HPDE6-E6E7 (cell line): Measurements from ENCODE around the gene EIF4H.
"Not testable (repeated sequence)": the region's sequence is repeated elsewhere in the genome, so short reads cannot be mapped to it uniquely, and the experiment has no call there.

ENCODE experiments used
- DNase-seq: peaks from one replicate; pipeline ENCODE4 v3.0.0; 2011; ENCODE audit warnings: missing footprints; ENCODE audit errors: extremely low spot score

Gene EIF4H

GRCh38 chr7:74175340-74175739, 1.2 kb downstream of the EIF4H start:
- no peak for DNase-seq

GRCh38 chr7:74176555-74176954, 2.4 kb downstream of the EIF4H start:
- no peak for DNase-seq

GRCh38 chr7:74178632-74179031, 4.5 kb downstream of the EIF4H start:
- DNase-seq, result no peak

DNA sequence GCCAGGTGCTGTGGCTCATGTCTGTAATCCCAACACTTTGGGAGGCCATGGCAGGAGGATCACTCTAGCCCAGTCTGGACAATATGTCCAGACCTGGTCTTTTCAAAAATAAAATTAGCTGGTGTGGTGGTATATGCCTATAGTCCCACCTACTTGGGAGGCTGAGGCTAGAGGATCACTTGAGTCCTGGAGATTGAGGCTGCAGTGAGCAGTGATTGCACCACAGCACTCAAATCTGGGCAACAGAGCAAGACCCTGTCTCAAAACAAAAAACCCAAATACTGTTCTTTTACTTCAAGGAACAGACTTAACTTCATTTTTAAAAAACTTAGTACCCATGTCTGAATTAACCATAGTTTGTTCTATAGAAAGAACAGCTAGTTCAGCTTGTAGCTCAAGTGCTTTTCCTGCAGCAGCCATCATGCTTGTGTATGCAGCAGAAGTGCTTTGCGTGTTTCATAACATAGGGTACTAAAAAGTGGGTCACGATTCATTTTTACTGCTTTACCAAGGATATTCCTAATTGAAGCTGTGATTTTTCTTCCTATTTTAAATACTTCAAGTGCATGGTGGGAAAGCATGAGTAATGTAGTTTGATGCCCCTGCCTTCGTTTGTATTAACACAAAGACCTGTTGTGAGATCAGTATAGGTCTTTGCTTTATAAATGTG, 5.9 kb downstream of the EIF4H start:
- DNase-seq, result no peak

- DNase-seq, result no peak
These were observed 6.7 kb downstream of the EIF4H start for GRCh38 chr7:74180866-74181265.

DNA sequence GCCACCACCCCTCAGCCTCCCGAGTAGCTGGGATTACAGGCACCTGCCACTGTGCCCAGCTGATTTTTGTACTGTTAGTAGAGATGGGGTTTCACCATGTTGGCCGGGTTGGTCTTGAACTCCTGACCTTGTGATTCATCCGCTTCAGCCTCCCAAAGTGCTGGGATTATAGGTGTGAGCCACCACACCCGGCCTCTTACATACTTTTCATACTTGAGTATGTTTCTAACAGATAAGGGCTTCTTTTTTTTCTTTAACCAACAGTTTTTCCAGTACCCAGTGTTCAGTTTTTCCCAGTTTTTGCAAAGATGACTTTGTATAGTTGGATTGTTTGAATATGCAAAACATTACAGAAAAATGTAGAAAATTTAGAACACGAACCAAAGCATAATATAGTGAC, 7.7 kb downstream of the EIF4H start:
- DNase-seq, result no peak

- no peak for DNase-seq
These were observed 8.4 kb downstream of the EIF4H start for GRCh38 chr7:74182453-74183090.

- no peak for DNase-seq
These were observed 9.0 kb downstream of the EIF4H start for GRCh38 chr7:74183142-74183541.

GRCh38 chr7:74183653-74184450, 9.7 kb downstream of the EIF4H start:
- no peak for DNase-seq

GRCh38 chr7:74185016-74185415, 10.9 kb downstream of the EIF4H start:
- no peak for DNase-seq

GRCh38 chr7:74185636-74186035, 11.5 kb downstream of the EIF4H start:
- DNase-seq, result no peak

- no peak for DNase-seq
These were observed 13.9 kb downstream of the EIF4H start for GRCh38 chr7:74187915-74188675.

- DNase-seq, result no peak
These were observed 16.1 kb downstream of the EIF4H start for GRCh38 chr7:74190259-74190658.

- DNase-seq, result no peak
These were observed 17.1 kb downstream of the EIF4H start for GRCh38 chr7:74191231-74191630.

DNA sequence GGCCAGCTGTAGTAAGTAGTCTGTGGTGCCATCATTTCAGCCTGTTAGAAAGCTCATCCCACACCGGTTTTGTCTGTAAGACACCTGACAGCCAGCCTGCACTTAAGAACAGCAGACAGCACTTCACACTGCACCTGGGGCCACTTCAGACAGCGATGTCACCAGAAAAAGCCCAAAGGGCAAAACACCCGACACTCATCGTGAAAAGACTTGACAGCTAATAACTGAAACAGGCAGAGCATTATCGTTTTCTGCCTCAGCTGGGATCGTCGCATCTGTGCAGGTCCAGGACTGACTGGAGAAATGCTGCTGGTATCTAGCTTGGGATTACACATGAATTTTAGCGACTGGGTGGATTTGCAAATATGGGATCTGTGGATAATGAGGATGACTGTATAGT, 18.9 kb downstream of the EIF4H start:
- no peak for DNase-seq

DNA sequence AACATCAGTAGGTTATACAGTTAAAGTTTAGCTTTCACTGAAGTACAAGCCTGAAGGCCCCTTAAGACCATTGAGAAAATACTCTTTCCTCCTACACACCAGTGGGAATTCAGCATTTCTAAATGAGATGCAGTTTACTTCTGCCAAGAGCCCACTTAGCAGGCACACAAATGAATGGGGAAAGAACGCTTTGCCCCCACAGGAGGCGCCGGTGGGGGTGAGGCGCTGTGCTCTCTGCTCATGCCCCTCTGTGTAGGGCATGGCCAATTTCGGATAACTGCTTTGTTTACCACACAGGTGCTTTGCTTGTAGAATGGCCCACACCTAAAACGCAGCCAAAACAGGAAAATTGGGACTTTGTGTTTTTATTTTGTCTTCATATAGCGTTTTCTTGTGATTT, 19.8 kb downstream of the EIF4H start:
- no peak for DNase-seq

GRCh38 chr7:74194686-74195085, 20.5 kb downstream of the EIF4H start:
- DNase-seq, result no peak

GRCh38 chr7:74195139-74195860, 21.1 kb downstream of the EIF4H start:
- not testable (repeated sequence) for DNase-seq

DNA sequence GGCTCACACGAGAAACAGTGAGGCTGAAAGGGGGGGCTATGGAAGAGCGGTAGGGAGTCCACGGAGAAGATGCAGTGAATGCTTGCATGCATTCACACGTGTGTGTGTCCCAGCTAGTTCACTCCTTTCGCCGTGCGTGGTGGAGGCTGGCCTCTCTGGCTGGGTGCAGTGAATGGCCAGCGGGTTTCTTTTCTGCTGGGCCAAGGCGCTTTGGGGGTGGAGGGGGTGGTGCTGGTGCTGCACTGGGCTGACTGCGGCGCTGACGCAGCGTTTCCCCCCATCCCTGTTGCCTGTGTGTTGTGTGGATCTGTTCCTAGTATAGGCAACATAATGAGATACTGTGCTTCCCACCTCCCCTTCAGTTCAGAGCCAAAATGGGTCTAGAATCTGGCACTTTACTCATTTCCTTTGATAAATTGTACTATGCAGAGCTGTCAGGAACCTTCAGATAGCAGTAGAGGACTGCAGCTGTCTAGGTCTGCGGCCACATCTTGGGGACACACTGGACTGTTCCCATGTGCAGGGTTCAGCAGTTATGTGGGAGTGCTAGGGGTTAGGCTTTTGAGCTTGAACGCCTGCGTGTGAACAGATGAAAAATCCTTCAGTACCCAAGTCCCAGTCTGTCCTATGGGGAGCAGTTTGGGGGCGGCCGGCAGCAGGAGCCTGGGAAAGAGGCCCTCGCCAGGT, 22.0 kb downstream of the EIF4H start:
- DNase-seq, result not testable (repeated sequence)

DNA sequence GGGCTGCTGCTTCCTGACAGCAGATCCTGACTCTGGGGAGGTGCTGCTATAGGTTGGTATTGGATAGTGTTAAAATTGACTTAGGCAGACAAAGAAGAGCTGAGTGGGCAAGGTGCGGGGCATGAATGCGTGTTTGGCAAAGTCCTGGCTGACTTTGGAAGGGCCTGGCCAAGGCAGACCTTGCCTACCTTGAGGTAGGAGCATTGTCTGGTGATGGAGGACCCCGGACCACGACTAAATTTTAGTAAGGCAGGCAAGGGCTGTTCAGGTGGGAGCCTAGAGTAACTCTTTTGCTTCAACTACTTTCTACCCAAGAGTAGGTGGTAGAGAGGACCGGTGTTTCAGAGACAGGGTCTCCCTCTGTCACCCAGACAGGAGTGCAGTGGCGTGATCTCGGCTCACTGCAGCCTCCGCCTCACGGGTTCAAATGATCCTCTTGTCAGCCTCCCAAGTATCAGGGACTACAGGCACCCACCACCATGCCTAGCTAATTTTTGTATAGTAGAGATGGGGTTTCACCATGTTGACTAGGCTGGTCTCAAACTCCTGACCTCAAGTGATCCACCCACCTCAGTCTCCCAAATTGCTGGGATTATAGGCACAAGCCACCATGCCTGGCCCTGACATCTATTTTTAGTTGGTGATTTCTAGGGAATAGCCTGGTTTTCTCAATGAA, 23.4 kb downstream of the EIF4H start:
- no peak for DNase-seq
